Stomach smooth muscle (tissue), 2 donors: ENCODE measurements around the gene TRIP12.
"Not testable (repeated sequence)": the region's sequence is repeated elsewhere in the genome, so short reads cannot be mapped to it uniquely, and the experiment has no call there.

Experiments
- H3K27ac ChIP-seq: one replicate; pipeline ENCODE4 v1.7.0; 2013; ENCODE audit warnings: mild to moderate bottlenecking, low read length, inconsistent platforms
- H3K27me3 ChIP-seq, 2 donors: one replicate each; pipeline ENCODE4 v1.7.0; 2013; ENCODE audit warnings: low read length in 2 of 2; ENCODE audit not compliant: insufficient read depth in 2 of 2, control insufficient read depth in 1 of 2
- H3K36me3 ChIP-seq, 2 donors: one replicate each; pipeline ENCODE4 v1.7.0; 2013; ENCODE audit warnings: low read length in 2 of 2; ENCODE audit not compliant: control insufficient read depth in 2 of 2, insufficient read depth in 2 of 2
- H3K4me1 ChIP-seq: one replicate; pipeline ENCODE4 v1.7.0; 2013; ENCODE audit warnings: low read length; ENCODE audit not compliant: control insufficient read depth, insufficient read depth
- H3K4me3 ChIP-seq, 2 donors: one replicate each; pipeline ENCODE4 v1.7.0; 2013; ENCODE audit warnings: low read length in 2 of 2
- H3K9ac ChIP-seq, 2 donors: one replicate each; pipeline ENCODE4 v1.7.0; 2013; ENCODE audit warnings: low read length in 2 of 2, mild to moderate bottlenecking in 1 of 2
- H3K9me3 ChIP-seq, 2 donors: one replicate each; pipeline ENCODE4 v1.7.0; 2013; ENCODE audit warnings: low read length in 2 of 2; ENCODE audit not compliant: control insufficient read depth in 2 of 2
- donor health status: healthy.
- donor health status: Pancreatic carcinoma.

TRIP12 gene

GRCh38 chr2:229921892-229922448 lies at the start of gene TRIP12:
TRIP12 (minus strand) TSS chr2:229922009; CDS start chr2:229880079, 41,930 bp downstream.
- Histone ChIP-seq H3K9ac (peak within 1 kb of the TSS; percentile 92 to 94), H3K9me3 (no peaks in the 10 kb centered on the region), H3K36me3 (no peaks in the 10 kb centered on the region), H3K27me3 (no peaks in the 10 kb centered on the region), H3K27ac (peak within 1 kb of the TSS; percentile 97), H3K4me1 (peaks cover 19% of the 10 kb centered on the region), H3K4me3 (peak within 1 kb of the TSS; percentile 92 to 93)

GRCh38 chr2:229971298-229971790 lies 49.5 kb upstream of the TRIP12 start:
- H3K9ac ChIP-seq, result no peak overlapping the region
- no peak overlapping the region for H3K4me3 ChIP-seq
- no peaks in the 10 kb centered on the region for H3K9me3 ChIP-seq
- no peak overlapping the region for H3K27ac ChIP-seq
- H3K36me3 ChIP-seq, result no peaks in the 10 kb centered on the region
- H3K27me3 ChIP-seq, result no peaks in the 10 kb centered on the region
- peaks cover 5% of the 10 kb centered on the region for H3K4me1 ChIP-seq

- Histone ChIP-seq H3K4me3 (no peak overlapping the region), H3K4me1 (peaks cover 5% of the 10 kb centered on the region), H3K9ac (no peak overlapping the region), H3K27me3 (no peaks in the 10 kb centered on the region), H3K36me3 (no peaks in the 10 kb centered on the region), H3K9me3 (no peaks in the 10 kb centered on the region), H3K27ac (no peak overlapping the region)
Observed at GRCh38 chr2:229970406-229970805, 48.6 kb upstream of the TRIP12 start.

- Histone ChIP-seq H3K36me3 (no peaks in the 10 kb centered on the region), H3K4me3 (no peak overlapping the region), H3K27ac (no peak overlapping the region), H3K9ac (no peak overlapping the region), H3K27me3 (no peaks in the 10 kb centered on the region), H3K9me3 (no peaks in the 10 kb centered on the region), H3K4me1 (peaks cover 5% of the 10 kb centered on the region)
Observed at GRCh38 chr2:229969921-229970320, 48.1 kb upstream of the TRIP12 start.

- H3K36me3 ChIP-seq, H3K9me3 ChIP-seq, H3K27me3 ChIP-seq, H3K4me3 ChIP-seq, H3K27ac ChIP-seq, H3K9ac ChIP-seq, H3K4me1 ChIP-seq: not testable (repeated sequence)
Observed at GRCh38 chr2:229963596-229963995, 41.8 kb upstream of the TRIP12 start.

GRCh38 chr2:229956491-229956890 lies 34.7 kb upstream of the TRIP12 start:
- Histone ChIP-seq H3K27ac (no peak overlapping the region), H3K36me3 (no peaks in the 10 kb centered on the region), H3K9ac (no peak overlapping the region), H3K27me3 (no peaks in the 10 kb centered on the region), H3K9me3 (no peaks in the 10 kb centered on the region), H3K4me3 (no peak overlapping the region), H3K4me1 (no peaks in the 10 kb centered on the region)

- Histone ChIP-seq H3K27me3 (no peaks in the 10 kb centered on the region), H3K27ac (no peak overlapping the region), H3K9me3 (no peaks in the 10 kb centered on the region), H3K36me3 (no peaks in the 10 kb centered on the region), H3K9ac (no peak overlapping the region), H3K4me3 (no peak overlapping the region), H3K4me1 (no peaks in the 10 kb centered on the region)
Observed at GRCh38 chr2:229955663-229956062, 33.9 kb upstream of the TRIP12 start.

- H3K4me3 ChIP-seq, result no peak overlapping the region
- H3K36me3 ChIP-seq, result no peaks in the 10 kb centered on the region
- H3K4me1 ChIP-seq, result no peaks in the 10 kb centered on the region
- H3K27me3 ChIP-seq, result no peaks in the 10 kb centered on the region
- H3K27ac ChIP-seq, result no peak overlapping the region
- H3K9me3 ChIP-seq, result no peaks in the 10 kb centered on the region
- no peak overlapping the region for H3K9ac ChIP-seq
Observed at GRCh38 chr2:229952256-229952835, 30.5 kb upstream of the TRIP12 start.

GRCh38 chr2:229947544-229947943 lies 25.7 kb upstream of the TRIP12 start:
- no peak overlapping the region for H3K4me3 ChIP-seq
- H3K4me1 ChIP-seq, result no peaks in the 10 kb centered on the region
- H3K27ac ChIP-seq, result no peak overlapping the region
- H3K36me3 ChIP-seq, result no peaks in the 10 kb centered on the region
- H3K27me3 ChIP-seq, result no peaks in the 10 kb centered on the region
- H3K9me3 ChIP-seq, result no peaks in the 10 kb centered on the region
- H3K9ac ChIP-seq, result no peak overlapping the region

- Histone ChIP-seq H3K27ac (no peak overlapping the region), H3K9ac (no peak overlapping the region), H3K27me3 (no peaks in the 10 kb centered on the region), H3K36me3 (no peaks in the 10 kb centered on the region), H3K4me3 (no peak overlapping the region), H3K4me1 (no peaks in the 10 kb centered on the region), H3K9me3 (no peaks in the 10 kb centered on the region)
Observed at GRCh38 chr2:229945975-229946374, 24.2 kb upstream of the TRIP12 start.

- no peak overlapping the region for H3K4me3 ChIP-seq
- no peak overlapping the region for H3K27ac ChIP-seq
- no peak overlapping the region for H3K9ac ChIP-seq
- no peaks in the 10 kb centered on the region for H3K4me1 ChIP-seq
- H3K27me3 ChIP-seq, result no peaks in the 10 kb centered on the region
- H3K36me3 ChIP-seq, result no peaks in the 10 kb centered on the region
- no peaks in the 10 kb centered on the region for H3K9me3 ChIP-seq
Observed at GRCh38 chr2:229943770-229944449, 22.1 kb upstream of the TRIP12 start.
